GM10847 (cell line): ENCODE measurements around the gene XRCC6.

Experiments
- POLR2A ChIP-seq: IDR thresholded peaks from 2 replicates; pipeline ENCODE4 v1.6.1; 2011; ENCODE audit not compliant: insufficient read length; ENCODE audit errors: extremely low read depth

The XRCC6 gene

DNA sequence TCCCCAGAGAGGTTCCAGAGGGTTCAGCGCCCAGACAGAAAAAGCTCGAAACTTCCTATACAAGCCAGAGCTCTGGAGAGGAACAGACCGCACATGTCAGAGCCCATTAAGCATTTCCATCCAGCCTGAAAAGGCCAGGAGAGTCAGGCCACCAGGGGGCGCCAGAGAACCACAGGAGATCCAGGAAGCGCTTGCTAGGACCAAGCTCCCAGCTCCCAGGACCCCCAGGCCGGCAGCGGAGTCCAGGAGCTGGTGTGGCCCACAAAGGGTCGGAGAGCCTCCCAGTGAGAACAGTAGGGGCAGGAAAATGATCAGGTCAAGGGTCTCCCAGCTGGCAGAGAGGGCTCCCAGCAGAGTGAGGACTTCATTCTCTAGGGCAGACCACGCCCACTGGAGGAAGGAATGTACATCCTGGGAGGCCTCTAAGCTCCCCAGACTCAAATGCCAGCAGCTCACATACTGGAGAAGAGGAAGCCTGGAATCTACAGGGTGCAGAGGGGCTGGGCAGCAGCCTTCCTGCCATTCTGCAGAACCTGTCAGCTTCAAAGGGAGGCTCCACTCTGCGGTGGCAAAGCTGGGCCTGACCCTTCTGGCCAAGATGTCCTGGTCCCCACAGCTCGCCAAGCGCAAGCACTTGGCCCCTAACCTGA is 76.2 kb downstream of the XRCC6 start:
- no peak for TF ChIP-seq POLR2A

DNA sequence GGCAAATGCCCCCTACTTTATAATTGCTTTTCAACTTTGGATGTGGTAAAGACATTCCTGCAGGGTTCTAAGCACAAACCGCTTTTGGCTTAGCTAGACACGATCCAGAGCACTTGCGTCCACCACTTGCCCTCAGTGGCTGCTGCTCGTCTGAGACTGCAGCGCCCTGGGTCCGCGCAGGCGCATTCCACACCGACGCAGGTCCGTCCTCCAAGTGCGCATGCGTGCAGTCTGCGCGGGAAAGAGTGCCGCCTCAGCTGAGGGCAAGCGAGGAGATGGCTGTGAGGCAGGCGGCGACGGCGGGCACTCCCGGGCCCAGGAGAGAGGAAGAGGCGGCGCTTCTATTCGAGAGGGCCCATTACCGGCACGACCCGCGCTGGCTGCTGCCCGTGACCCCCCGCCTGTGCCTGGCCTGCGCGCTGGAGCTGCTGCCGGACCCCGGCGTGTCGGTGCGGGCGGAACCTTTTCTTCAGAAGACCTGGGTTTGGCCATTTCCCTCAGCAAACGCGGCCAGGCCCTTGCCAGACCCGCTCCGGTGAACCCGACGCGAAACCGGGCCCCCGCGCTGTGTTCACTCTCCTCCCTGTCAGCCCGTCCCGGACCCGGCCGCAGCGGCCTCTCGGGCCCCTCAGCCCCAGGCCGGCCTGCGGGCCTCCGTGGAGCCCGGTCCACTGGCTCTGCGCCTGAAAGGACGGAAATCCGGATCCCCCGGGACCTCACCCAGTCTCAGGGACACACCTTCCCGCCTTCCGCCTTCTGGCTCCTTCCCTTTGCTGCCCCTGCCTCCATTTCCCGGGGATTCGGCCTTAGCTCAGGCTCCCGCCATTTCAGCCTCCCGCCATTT is 78.4 kb downstream of the XRCC6 start, which contains the start of gene MEI1:
Gene MEI1 (plus strand): TSS at position 240 of the 844 bp plus-strand sequence. CDS start 36 bp downstream, at position 276.
- TF ChIP-seq POLR2A, result no peak

DNA sequence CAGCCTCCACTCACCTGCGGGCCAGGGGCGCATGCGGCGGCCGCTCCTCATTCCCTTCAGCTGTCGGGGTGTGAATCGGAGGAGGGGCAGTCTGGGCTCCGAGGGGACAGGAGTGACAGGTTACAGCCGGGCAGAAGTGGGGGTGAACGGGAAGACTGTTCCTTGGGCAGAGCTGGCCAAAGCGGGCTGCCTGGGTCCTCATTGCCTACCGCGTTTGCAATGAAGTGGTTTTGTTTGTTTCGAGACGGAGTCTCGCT is 78.9 kb downstream of the XRCC6 start:
- no peak for TF ChIP-seq POLR2A

DNA sequence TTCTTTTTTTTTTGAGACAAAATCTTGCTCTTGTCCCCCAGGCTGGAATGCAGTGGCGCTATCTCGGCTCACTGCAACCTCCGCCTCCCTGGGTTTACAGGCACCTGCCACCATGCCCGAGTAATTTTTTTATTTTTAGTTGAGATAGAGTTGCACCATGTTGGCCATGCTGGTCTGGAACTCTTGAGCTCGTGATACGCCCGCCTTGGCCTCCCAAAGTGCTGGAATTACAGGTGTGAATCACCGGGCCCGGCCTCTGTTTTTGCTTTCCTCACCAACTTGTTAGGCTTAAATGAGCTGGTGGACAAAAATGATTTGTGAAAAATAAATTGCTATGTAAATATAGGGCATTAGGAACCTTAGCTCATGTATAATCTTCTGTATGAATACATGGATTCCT is 81.7 kb downstream of the XRCC6 start:
- TF ChIP-seq POLR2A, result no peak

DNA sequence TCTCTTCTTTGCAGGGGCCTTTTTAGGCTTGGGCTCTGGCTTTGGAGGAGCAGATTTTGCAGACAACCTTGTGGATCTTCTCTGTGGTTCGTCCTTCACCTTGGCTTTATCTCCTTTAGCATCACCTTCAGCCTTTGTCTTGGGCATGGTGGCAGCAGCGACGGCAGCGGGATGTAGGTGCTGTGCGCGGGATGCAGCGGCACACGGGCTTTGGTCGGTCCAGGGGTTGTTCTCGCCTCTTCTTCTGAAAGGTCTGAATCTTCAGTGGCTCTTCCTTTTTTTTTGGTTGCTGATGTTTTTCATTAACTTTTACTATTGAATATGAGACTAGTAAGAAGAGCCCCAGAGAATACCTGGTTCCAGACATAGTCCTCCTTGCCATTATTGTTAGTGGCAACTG is 88.2 kb downstream of the XRCC6 start:
- no peak for TF ChIP-seq POLR2A

DNA sequence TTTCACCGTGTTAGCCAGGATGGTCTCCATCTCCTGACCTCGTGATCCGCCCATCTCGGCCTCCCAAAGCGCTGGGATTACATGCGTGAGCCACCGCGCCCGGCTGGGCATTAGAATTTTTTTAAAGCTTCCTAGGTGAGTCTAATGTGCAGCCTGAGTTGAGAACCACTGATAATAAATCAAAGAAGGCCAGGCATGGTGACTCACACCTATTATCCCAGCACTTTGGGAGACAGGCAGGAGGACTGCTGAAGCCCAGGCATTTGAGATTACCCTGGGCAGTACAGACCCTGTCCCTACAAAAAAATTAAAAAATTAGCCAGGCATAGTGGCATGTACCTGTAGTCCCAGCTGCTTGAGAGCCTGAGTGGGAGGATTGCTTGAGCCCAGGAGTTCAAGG is 91.9 kb downstream of the XRCC6 start:
- no peak for TF ChIP-seq POLR2A
